ENCODE measurements around the gene NRL. TPM values are rescaled to one million over a fixed set of nuclear protein-coding genes. Genes with fewer than 3 reads are reported as not detected.
A peak's percentile ranks its signal among the peaks of the same experiment; 100 is the strongest.

NRL gene
- total RNA-seq, 2 experiments from 2014 or later = 4.6 to 7.5 TPM

GRCh38 chr14:24141097-24141880 is 26.5 kb upstream of the NRL start, which contains the start of gene EMC9:
EMC9 (minus strand) TSS chr14:24141591; CDS start chr14:24141304, 287 bp downstream.
- H3K27ac ChIP-seq (ENCODE audit: low read depth, low read length, poor library complexity, severe bottlenecking) = peak within 1 kb of the TSS; percentile 81
- H3K9me2 ChIP-seq (ENCODE audit: insufficient read depth, low read length) = no peaks in the 10 kb centered on the region
- BruUV-seq (replicated peaks) = no TSS peak
- TF ChIP-seq CTCF (conservative IDR thresholded peaks at IDR 0.05; ENCODE audit: low read length) (peak; percentile 51), EZH2phosphoT487 (IDR thresholded peaks at IDR 0.05; ENCODE audit: borderline replicate concordance, low read depth, low read length) (no peak)
- POLR2A ChIA-PET = interaction anchor here (0.7 to 2.5 kb wide), 12 partner anchors 15 to 105 kb away, joined by 3 to 14 read pairs (median 3); partner anchors contain the start of genes DCAF11, IRF9, NRL and PCK2
- peaks cover 44% of the 10 kb centered on the region for H3K4me1 ChIP-seq (ENCODE audit: insufficient read depth, low read length, poor library complexity, severe bottlenecking)
- peak within 1 kb of the TSS; percentile 84 for H2AFZ ChIP-seq (ENCODE audit: low read length)
- peaks cover 55% of the 10 kb centered on the region for H3K36me3 ChIP-seq (ENCODE audit: insufficient read depth, low read length)
- H3K4me3 ChIP-seq (ENCODE audit: low read depth, low read length, poor library complexity, severe bottlenecking) = peak within 1 kb of the TSS; percentile 85
- H3K4me2 ChIP-seq (ENCODE audit: low read length) = peak within 1 kb of the TSS; percentile 89
- peaks cover 36% of the 10 kb centered on the region for H3K79me2 ChIP-seq (ENCODE audit: insufficient read depth, low read depth, low read length)
- DNase-seq (ENCODE audit: low spot score) = peak; percentile 100
- intact Hi-C loops (cut with micrococcal nuclease; ENCODE audit: unreplicated experiment) = loop anchor here (1.0 to 10.0 kb wide), 4 partner anchors 20 to 836 kb away; partner anchors contain the start of genes BCL2L2, DCAF11, IPO4 and IRF9
- CTCF ChIA-PET (ENCODE audit: unreplicated experiment) = interaction anchor here (0.9 to 1.0 kb wide), 2 partner anchors 9 to 20 kb away, joined by 4 to 5 read pairs; partner anchors contain the start of gene IRF9
- 0 out of 2 replicates have a peak, but pooled peaks cover 6% of the 10 kb centered on the region for H4K20me1 ChIP-seq (ENCODE audit: insufficient read depth, low read length)
- no peaks in the 10 kb centered on the region for H3K9me3 ChIP-seq (ENCODE audit: low read length)

GRCh38 chr14:24139272-24139934 is 24.7 kb upstream of the NRL start:
- POLR2A ChIA-PET = interaction anchor here (2.5 to 4.1 kb wide), 2 partner anchors 24 kb away, joined by 14 to 43 read pairs; partner anchors contain the start of genes DCAF11 and NRL
- no peaks in the 10 kb centered on the region for H3K9me2 ChIP-seq (ENCODE audit: insufficient read depth, low read length)
- TF ChIP-seq CTCF (conservative IDR thresholded peaks at IDR 0.05; ENCODE audit: low read length) = no peak
- no peak overlapping the region for H2AFZ ChIP-seq (ENCODE audit: low read length)
- peak overlapping the region; percentile 85 for H3K4me3 ChIP-seq (ENCODE audit: low read depth, low read length, poor library complexity, severe bottlenecking)
- H3K4me2 ChIP-seq (ENCODE audit: low read length) = peak overlapping the region; percentile 89
- CTCF ChIA-PET (ENCODE audit: unreplicated experiment) = no interaction called here
- DNase-seq (ENCODE audit: low spot score) = no peak
- intact Hi-C loops (cut with micrococcal nuclease; ENCODE audit: unreplicated experiment) = no loop called here
- H3K27ac ChIP-seq (ENCODE audit: low read depth, low read length, poor library complexity, severe bottlenecking) = no peak overlapping the region
- H3K4me1 ChIP-seq (ENCODE audit: insufficient read depth, low read length, poor library complexity, severe bottlenecking) = peaks cover 42% of the 10 kb centered on the region
- H3K79me2 ChIP-seq (ENCODE audit: insufficient read depth, low read depth, low read length) = peaks cover 25% of the 10 kb centered on the region
- peaks cover 46% of the 10 kb centered on the region for H3K36me3 ChIP-seq (ENCODE audit: insufficient read depth, low read length)
- no peaks in the 10 kb centered on the region for H3K9me3 ChIP-seq (ENCODE audit: low read length)
- H4K20me1 ChIP-seq (ENCODE audit: insufficient read depth, low read length) = 0 out of 2 replicates have a peak, but pooled peaks cover 6% of the 10 kb centered on the region
- BruUV-seq (replicated peaks) = TSS peak; percentile 70
